OCI-LY3 (cell line): ENCODE data around the gene EPS15.

Experiments used
- EZH2phosphoT487 ChIP-seq: fragments of 200-600 bp; shearing (Covaris generic); IDR thresholded peaks from 2 replicates; pipeline ENCODE4 v1.6.1; 2018; ENCODE audit warnings: antibody characterized with exemption, mixed run types, low read depth
- TF ChIP-seq, protein P1 (sequence below): fragments of 200-600, 300-600 bp; sonication (generic); IDR thresholded peaks from 2 replicates; pipeline ENCODE4 v1.5.1; 2014; ENCODE audit warnings: antibody characterized with exemption, low read length, low read depth

DNA sequence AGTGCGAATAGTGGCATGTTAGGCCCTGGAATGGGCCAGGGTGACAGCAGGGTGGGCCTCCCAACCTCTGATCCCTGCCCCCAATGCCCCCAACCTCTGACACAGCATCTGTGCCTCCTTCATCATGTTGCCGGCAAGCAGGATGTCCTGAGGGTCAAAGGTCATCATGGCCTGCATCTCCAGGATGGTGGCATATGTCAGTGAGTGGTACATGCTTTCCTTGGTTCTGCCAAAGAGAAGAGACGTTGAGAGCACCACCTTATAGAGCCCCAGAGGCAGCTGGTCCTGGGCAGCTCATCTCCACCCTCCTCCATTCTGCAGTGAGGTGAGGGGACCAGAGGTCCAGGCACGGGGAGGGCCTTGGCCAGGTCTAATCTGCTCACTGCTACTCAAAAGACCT, 206.3 kb downstream of the EPS15 start:
- TF ChIP-seq, protein P1, sequence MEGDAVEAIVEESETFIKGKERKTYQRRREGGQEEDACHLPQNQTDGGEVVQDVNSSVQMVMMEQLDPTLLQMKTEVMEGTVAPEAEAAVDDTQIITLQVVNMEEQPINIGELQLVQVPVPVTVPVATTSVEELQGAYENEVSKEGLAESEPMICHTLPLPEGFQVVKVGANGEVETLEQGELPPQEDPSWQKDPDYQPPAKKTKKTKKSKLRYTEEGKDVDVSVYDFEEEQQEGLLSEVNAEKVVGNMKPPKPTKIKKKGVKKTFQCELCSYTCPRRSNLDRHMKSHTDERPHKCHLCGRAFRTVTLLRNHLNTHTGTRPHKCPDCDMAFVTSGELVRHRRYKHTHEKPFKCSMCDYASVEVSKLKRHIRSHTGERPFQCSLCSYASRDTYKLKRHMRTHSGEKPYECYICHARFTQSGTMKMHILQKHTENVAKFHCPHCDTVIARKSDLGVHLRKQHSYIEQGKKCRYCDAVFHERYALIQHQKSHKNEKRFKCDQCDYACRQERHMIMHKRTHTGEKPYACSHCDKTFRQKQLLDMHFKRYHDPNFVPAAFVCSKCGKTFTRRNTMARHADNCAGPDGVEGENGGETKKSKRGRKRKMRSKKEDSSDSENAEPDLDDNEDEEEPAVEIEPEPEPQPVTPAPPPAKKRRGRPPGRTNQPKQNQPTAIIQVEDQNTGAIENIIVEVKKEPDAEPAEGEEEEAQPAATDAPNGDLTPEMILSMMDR = no peak
- TF ChIP-seq EZH2phosphoT487 = no peak
